ENCODE measurements around the gene LCN10. TPM values are rescaled to one million over a fixed set of nuclear protein-coding genes. Genes with fewer than 3 reads are reported as not detected.
"Not testable (repeated sequence)": the region's sequence is repeated elsewhere in the genome, so short reads cannot be mapped to it uniquely, and the experiment has no call there.

The LCN10 gene
- total RNA-seq, 1 donor from 2014 or later, result not detected

DNA sequence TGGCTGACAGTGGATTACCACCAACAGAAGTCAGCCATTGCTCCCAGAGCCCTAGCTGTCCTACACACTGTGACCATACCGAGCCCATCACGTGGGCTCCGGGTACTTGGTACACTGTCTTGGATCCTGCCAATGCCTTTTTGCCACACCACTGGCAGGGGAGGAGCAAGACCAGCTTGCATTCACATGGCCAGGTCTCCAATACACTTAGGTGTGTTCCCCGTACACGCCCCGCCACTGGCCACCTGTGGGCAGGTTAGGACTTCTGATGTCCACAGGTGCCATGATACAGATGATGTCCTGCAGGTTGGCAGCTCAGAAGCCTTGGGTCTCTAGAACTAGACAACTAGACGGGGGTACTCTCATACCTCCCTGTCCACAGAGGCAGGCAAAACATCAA is 35.7 kb downstream of the LCN10 start:
- Mint-ChIP-seq H3K4me3 (no peak overlapping the region), H3K36me3 (peaks cover 1% of the 10 kb centered on the region), H3K9me3 (no peaks in the 10 kb centered on the region), H3K27ac (no peak overlapping the region), H3K4me1 (peaks cover 14% of the 10 kb centered on the region), H3K27me3 (ENCODE audit: insufficient read depth, low read depth) (peaks cover 14% of the 10 kb centered on the region)
- TF ChIP-seq EZH2phosphoT487 (IDR thresholded peaks at IDR 0.05) (no peak), EZH2 (IDR thresholded peaks at IDR 0.05) (no peak)
- TF ChIP-seq, protein P1, sequence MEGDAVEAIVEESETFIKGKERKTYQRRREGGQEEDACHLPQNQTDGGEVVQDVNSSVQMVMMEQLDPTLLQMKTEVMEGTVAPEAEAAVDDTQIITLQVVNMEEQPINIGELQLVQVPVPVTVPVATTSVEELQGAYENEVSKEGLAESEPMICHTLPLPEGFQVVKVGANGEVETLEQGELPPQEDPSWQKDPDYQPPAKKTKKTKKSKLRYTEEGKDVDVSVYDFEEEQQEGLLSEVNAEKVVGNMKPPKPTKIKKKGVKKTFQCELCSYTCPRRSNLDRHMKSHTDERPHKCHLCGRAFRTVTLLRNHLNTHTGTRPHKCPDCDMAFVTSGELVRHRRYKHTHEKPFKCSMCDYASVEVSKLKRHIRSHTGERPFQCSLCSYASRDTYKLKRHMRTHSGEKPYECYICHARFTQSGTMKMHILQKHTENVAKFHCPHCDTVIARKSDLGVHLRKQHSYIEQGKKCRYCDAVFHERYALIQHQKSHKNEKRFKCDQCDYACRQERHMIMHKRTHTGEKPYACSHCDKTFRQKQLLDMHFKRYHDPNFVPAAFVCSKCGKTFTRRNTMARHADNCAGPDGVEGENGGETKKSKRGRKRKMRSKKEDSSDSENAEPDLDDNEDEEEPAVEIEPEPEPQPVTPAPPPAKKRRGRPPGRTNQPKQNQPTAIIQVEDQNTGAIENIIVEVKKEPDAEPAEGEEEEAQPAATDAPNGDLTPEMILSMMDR (IDR thresholded peaks at IDR 0.05), result no peak
- Histone ChIP-seq H4K20me1 (ENCODE audit: low read depth) (no peaks in the 10 kb centered on the region), H3K4me3 (no peak overlapping the region), H3K27me3 (peaks cover 27% of the 10 kb centered on the region), H3K9ac (no peak overlapping the region), H3K27ac (no peak overlapping the region), H3K4me1 (no peaks in the 10 kb centered on the region), H3K9me3 (ENCODE audit: low read depth) (no peaks in the 10 kb centered on the region), H3K4me2 (no peak overlapping the region), H3K36me3 (no peaks in the 10 kb centered on the region), H2AFZ (replicated peaks) (no peak overlapping the region), H3K79me2 (ENCODE audit: low read depth) (no peaks in the 10 kb centered on the region), H3F3A (ENCODE audit: low read depth) (peaks cover 4% of the 10 kb centered on the region)
- DNase-seq (ENCODE audit: low spot score), result no peak

GRCh38 chr9:136705564-136705963 is 37.2 kb downstream of the LCN10 start:
- Mint-ChIP-seq H3K27me3 (ENCODE audit: insufficient read depth, low read depth) (peaks cover 21% of the 10 kb centered on the region), H3K9me3 (no peaks in the 10 kb centered on the region), H3K4me3 (no peak overlapping the region), H3K27ac (no peak overlapping the region), H3K4me1 (peaks cover 19% of the 10 kb centered on the region), H3K36me3 (no peaks in the 10 kb centered on the region)
- no peaks in the 10 kb centered on the region for H3K4me1 ChIP-seq
- H4K20me1 ChIP-seq (ENCODE audit: low read depth), result no peaks in the 10 kb centered on the region
- H3K36me3 ChIP-seq, result no peaks in the 10 kb centered on the region
- no peaks in the 10 kb centered on the region for H3K9me3 ChIP-seq (ENCODE audit: low read depth)
- H3K4me2 ChIP-seq, result no peak overlapping the region
- no peak overlapping the region for H3K9ac ChIP-seq
- TF ChIP-seq EZH2 (IDR thresholded peaks at IDR 0.05) (no peak), EZH2phosphoT487 (IDR thresholded peaks at IDR 0.05) (no peak)
- TF ChIP-seq, protein P1 (IDR thresholded peaks at IDR 0.05), result no peak
- H3K79me2 ChIP-seq (ENCODE audit: low read depth), result no peaks in the 10 kb centered on the region
- DNase-seq (ENCODE audit: low spot score), result no peak
- H3K27me3 ChIP-seq, result peaks cover 27% of the 10 kb centered on the region
- no peak overlapping the region for H3K4me3 ChIP-seq
- no peak overlapping the region for H3K27ac ChIP-seq
- no peak overlapping the region for H2AFZ ChIP-seq (replicated peaks)
- no peaks in the 10 kb centered on the region for H3F3A ChIP-seq (ENCODE audit: low read depth)

- not testable (repeated sequence) for H3K4me3 ChIP-seq; H3K4me2 ChIP-seq; H3K36me3 Mint-ChIP-seq; H3K9me3 ChIP-seq (ENCODE audit: low read depth); H3F3A ChIP-seq (ENCODE audit: low read depth); H4K20me1 ChIP-seq (ENCODE audit: low read depth); H3K79me2 ChIP-seq (ENCODE audit: low read depth); H2AFZ ChIP-seq (replicated peaks); H3K36me3 ChIP-seq; H3K9ac ChIP-seq; H3K27ac Mint-ChIP-seq; DNase-seq (ENCODE audit: low spot score); H3K4me1 ChIP-seq; H3K4me3 Mint-ChIP-seq; H3K9me3 Mint-ChIP-seq; H3K27ac ChIP-seq
- peaks cover 19% of the 10 kb centered on the region for H3K27me3 ChIP-seq
- Mint-ChIP-seq H3K4me1 (peaks cover 22% of the 10 kb centered on the region), H3K27me3 (ENCODE audit: insufficient read depth, low read depth) (peaks cover 25% of the 10 kb centered on the region)
Observed at GRCh38 chr9:136704741-136705140, 38.0 kb downstream of the LCN10 start.

GRCh38 chr9:136703276-136703860 is 39.4 kb downstream of the LCN10 start:
- DNase-seq (ENCODE audit: low spot score), result no peak
- Mint-ChIP-seq H3K27ac (no peak overlapping the region), H3K9me3 (no peaks in the 10 kb centered on the region), H3K4me3 (no peak overlapping the region), H3K36me3 (no peaks in the 10 kb centered on the region), H3K27me3 (ENCODE audit: insufficient read depth, low read depth) (peaks cover 22% of the 10 kb centered on the region), H3K4me1 (peaks cover 25% of the 10 kb centered on the region)
- Histone ChIP-seq H3K4me2 (no peak overlapping the region), H2AFZ (replicated peaks) (no peak overlapping the region), H3K4me3 (no peak overlapping the region), H3K9ac (no peak overlapping the region), H3K27ac (no peak overlapping the region), H4K20me1 (ENCODE audit: low read depth) (no peaks in the 10 kb centered on the region), H3K27me3 (peaks cover 19% of the 10 kb centered on the region), H3K79me2 (ENCODE audit: low read depth) (no peaks in the 10 kb centered on the region), H3F3A (ENCODE audit: low read depth) (no peaks in the 10 kb centered on the region), H3K9me3 (ENCODE audit: low read depth) (no peaks in the 10 kb centered on the region), H3K4me1 (no peaks in the 10 kb centered on the region), H3K36me3 (no peaks in the 10 kb centered on the region)
- no peak for TF ChIP-seq EZH2phosphoT487 (IDR thresholded peaks at IDR 0.05)
- no peak for TF ChIP-seq EZH2 (IDR thresholded peaks at IDR 0.05)
- TF ChIP-seq, protein P1 (IDR thresholded peaks at IDR 0.05), result no peak
